Subcutaneous abdominal adipose tissue (tissue), 5 donors: ENCODE data around the gene USP7.
"Not testable (repeated sequence)": the region's sequence is repeated elsewhere in the genome, so short reads cannot be mapped to it uniquely, and the experiment has no call there.

Experiments used
- H3K27ac ChIP-seq: one replicate; pipeline ENCODE4 v1.7.0; 2013; ENCODE audit warnings: low read depth, mild to moderate bottlenecking, inconsistent platforms, low read length, moderate library complexity
- H3K27me3 ChIP-seq, 5 donors: one replicate each; pipeline ENCODE4 v1.7.0; 2013; ENCODE audit warnings: low read length in 5 of 5, inconsistent platforms in 1 of 5; ENCODE audit not compliant: control insufficient read depth in 5 of 5, insufficient read depth in 4 of 5
- H3K36me3 ChIP-seq, 5 donors: one replicate each; pipeline ENCODE4 v1.7.0; 2013; ENCODE audit warnings: low read length in 5 of 5; ENCODE audit not compliant: control insufficient read depth in 5 of 5, insufficient read depth in 5 of 5
- H3K4me1 ChIP-seq, 5 donors: one replicate each; pipeline ENCODE4 v1.7.0; 2013; ENCODE audit warnings: low read length in 5 of 5, mild to moderate bottlenecking in 3 of 5, moderate library complexity in 1 of 5; ENCODE audit not compliant: control insufficient read depth in 5 of 5, insufficient read depth in 5 of 5
- H3K4me3 ChIP-seq, 5 donors: one replicate each; pipeline ENCODE4 v1.7.0; 2013; ENCODE audit warnings: low read length in 5 of 5, low read depth in 1 of 5
- H3K9ac ChIP-seq, 5 donors: one replicate each; pipeline ENCODE4 v1.7.0; 2013; ENCODE audit warnings: low read length in 5 of 5, mild to moderate bottlenecking in 4 of 5, moderate library complexity in 3 of 5
- H3K9me3 ChIP-seq, 5 donors: one replicate each; pipeline ENCODE4 v1.7.0; 2013; ENCODE audit warnings: low read length in 5 of 5; ENCODE audit not compliant: control insufficient read depth in 5 of 5
- donor health status: healthy.
- donor health status: healthy.
- donor health status: healthy.
- donor health status: healthy.
- donor health status: healthy.

Gene USP7

DNA sequence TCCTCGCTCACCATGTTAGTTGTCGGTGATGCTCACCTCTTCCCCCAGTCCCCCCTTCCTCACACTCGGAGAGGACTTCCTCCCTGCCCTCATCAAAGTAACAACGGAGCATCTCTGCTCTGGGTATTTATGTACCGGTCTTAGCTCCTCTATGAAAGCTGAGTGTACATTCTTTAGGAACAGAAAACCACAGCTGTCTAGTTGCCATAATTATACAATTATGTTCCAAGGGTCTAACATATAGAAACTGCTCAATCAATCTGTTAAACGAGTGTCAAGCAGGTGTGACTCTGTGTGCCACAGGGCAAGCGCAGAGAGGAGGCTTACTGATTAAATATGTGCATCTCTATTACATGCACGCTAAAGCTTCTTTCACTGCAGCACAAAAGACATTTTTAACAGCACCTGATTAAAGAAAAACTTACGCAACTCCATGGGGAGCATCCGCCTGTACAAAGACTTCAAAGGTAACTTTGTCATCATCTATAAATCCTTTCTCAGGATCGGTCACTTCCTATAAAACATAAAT is 43.7 kb downstream of the USP7 start:
- H3K27ac ChIP-seq, result no peak overlapping the region
- H3K9me3 ChIP-seq, result no peaks in the 10 kb centered on the region

DNA sequence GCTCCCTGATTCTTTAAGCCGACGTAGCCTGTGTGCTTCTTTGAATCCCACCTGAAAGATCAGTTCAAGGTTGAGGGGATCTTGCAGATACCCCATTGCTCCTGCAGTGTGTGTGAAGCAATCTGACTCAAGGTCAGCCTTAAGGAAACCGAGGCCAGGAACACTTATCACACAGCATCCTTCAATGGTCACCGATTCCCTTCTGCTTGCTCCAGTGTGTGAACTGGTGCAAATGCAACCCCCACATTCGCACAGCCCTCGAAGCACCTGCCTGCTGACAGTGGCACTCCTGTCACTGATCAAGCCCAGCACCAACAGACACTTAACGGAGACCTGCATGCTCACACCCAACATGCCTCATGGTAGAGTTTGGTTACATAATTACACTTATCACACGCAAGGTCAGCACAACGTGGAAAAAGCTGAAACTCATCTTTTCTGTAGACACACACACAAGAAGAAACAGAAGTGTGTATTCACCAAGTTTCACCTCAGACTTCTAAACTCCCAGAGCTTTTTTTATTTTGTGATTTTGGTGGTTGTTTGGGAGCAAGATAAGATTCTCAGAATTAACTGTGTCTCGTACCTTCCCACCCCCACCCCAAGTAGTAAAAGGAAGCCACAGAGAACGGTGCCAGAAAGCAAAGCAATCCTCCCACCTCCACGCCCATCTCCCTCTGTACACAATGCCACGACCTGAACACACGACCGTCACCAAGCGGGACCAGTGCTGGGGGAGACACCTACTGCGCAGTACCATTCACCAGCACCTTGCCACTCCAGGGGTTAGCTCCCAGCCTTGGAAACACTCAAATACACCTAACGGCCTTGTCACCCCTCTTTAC is 44.4 kb downstream of the USP7 start:
- H3K4me1 ChIP-seq, result no peaks in the 10 kb centered on the region
- H3K27ac ChIP-seq, result no peak overlapping the region
- no peaks in the 10 kb centered on the region for H3K27me3 ChIP-seq
- no peak overlapping the region for H3K4me3 ChIP-seq
- peaks cover 34 to 84% (median 78%) of the 10 kb centered on the region in 5 donors for H3K36me3 ChIP-seq
- no peak overlapping the region for H3K9ac ChIP-seq
- H3K9me3 ChIP-seq, result no peaks in the 10 kb centered on the region

More for the DNA sequence above, 43.7 kb downstream of the USP7 start:
- no peaks in the 10 kb centered on the region for H3K27me3 ChIP-seq
- no peak overlapping the region for H3K9ac ChIP-seq
- peaks cover 0 to 5% (median 0%) of the 10 kb centered on the region in 5 donors for H3K4me1 ChIP-seq
- H3K36me3 ChIP-seq, result peaks cover 38 to 81% (median 71%) of the 10 kb centered on the region in 5 donors
- H3K4me3 ChIP-seq, result no peak overlapping the region

GRCh38 chr16:8917336-8917735 is 46.4 kb downstream of the USP7 start:
- not testable (repeated sequence) for H3K9me3 ChIP-seq, H3K27ac ChIP-seq, H3K27me3 ChIP-seq, H3K9ac ChIP-seq, H3K4me3 ChIP-seq, H3K4me1 ChIP-seq
- peaks cover 38 to 92% (median 83%) of the 10 kb centered on the region in 5 donors for H3K36me3 ChIP-seq

GRCh38 chr16:8916541-8917225 is 47.0 kb downstream of the USP7 start:
- H3K36me3 ChIP-seq, result peaks cover 38 to 91% (median 83%) of the 10 kb centered on the region in 5 donors

DNA sequence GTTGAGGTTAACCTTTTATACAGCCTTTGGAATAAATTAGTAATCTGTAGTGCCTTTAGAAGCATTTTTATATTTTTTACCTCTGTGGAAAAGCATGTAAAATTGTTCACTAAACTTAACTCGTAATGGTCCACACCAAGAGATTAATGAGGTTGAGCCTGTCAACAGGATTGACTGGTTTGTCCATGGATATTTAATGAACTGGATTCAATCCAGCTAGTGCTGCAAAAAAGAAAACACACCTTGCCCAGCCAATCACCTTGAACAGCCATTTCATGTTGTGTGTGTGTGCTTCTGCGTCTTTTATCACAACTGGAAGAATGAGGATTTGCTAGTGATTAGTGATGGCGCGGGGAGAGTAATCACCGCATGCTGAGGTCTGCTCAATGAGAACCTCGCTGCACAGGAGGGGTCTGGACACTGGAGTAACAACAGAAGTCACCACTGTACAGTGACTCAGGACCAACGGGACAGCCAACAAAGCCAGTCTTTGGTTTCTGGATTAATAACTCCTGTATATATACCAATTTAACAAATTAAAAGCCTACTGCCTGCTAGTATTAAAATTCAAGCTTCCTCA is 47.9 kb downstream of the USP7 start:
- no peak overlapping the region for H3K27ac ChIP-seq
- peaks cover 34 to 91% (median 83%) of the 10 kb centered on the region in 5 donors for H3K36me3 ChIP-seq
- no peak overlapping the region for H3K9ac ChIP-seq
- no peaks in the 10 kb centered on the region for H3K4me1 ChIP-seq
- no peak overlapping the region for H3K4me3 ChIP-seq
- no peaks in the 10 kb centered on the region for H3K9me3 ChIP-seq
- H3K27me3 ChIP-seq, result no peaks in the 10 kb centered on the region

More at GRCh38 chr16:8916541-8917225, 47.0 kb downstream of the USP7 start:
- Histone ChIP-seq H3K4me3 (no peak overlapping the region), H3K9me3 (no peaks in the 10 kb centered on the region), H3K4me1 (no peaks in the 10 kb centered on the region), H3K27ac (no peak overlapping the region), H3K27me3 (no peaks in the 10 kb centered on the region), H3K9ac (no peak overlapping the region)

DNA sequence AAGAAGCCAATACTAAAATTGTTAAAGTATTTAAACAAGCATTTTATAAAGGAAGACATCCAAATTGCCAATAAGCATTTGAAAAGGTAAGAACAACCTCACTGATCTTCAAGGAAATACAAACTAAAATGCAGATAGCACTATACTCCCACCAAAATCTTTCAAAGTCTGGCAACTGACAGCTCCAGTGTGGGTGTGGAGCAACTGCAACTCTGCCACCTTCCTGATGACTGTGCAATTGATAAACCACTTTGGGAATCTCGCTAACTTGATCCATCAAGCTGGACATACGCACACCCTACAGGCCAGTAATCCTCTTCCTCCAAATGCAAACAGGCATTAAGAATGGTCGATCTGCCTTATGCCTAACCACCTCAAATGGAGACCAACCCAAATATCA is 49.6 kb downstream of the USP7 start:
- H3K4me3 ChIP-seq, result no peak overlapping the region
- H3K36me3 ChIP-seq, result peaks cover 30 to 91% (median 81%) of the 10 kb centered on the region in 5 donors
- H3K9me3 ChIP-seq, result no peaks in the 10 kb centered on the region
- H3K9ac ChIP-seq, result no peak overlapping the region
- H3K4me1 ChIP-seq, result no peaks in the 10 kb centered on the region
- H3K27ac ChIP-seq, result no peak overlapping the region
- H3K27me3 ChIP-seq, result no peaks in the 10 kb centered on the region

DNA sequence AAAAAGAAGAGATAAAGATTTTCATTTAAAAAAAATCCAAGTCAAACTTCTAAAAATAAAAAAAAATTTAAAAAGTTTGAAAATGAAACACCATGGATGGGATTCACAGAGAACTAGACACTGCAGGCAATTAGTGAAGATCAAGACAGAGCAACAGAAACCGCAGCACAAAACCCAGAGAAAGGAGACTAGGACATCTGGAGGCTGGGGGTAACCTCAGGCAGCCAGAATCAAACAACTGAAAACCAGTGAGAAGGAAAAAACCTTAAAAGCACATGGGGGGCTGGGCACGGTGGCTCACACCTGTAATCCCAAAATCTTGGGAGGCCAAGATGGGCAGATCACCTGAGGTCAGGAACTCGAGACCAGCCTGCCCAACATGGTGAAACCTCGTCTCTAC is 50.9 kb downstream of the USP7 start:
- Histone ChIP-seq H3K4me3 (no peak overlapping the region), H3K27ac (no peak overlapping the region), H3K27me3 (no peaks in the 10 kb centered on the region), H3K36me3 (peaks cover 35 to 91% (median 82%) of the 10 kb centered on the region in 5 donors), H3K9ac (no peak overlapping the region), H3K4me1 (no peaks in the 10 kb centered on the region), H3K9me3 (no peaks in the 10 kb centered on the region)

GRCh38 chr16:8910811-8911210 is 52.9 kb downstream of the USP7 start:
- Histone ChIP-seq H3K4me1 (peaks cover 0 to 8% (median 0%) of the 10 kb centered on the region in 5 donors), H3K4me3 (no peak overlapping the region), H3K27me3 (no peaks in the 10 kb centered on the region), H3K36me3 (peaks cover 24 to 95% (median 83%) of the 10 kb centered on the region in 5 donors), H3K9ac (no peak overlapping the region), H3K27ac (no peak overlapping the region), H3K9me3 (no peaks in the 10 kb centered on the region)

GRCh38 chr16:8908810-8909468 is 54.8 kb downstream of the USP7 start:
- H3K9me3 ChIP-seq, result no peaks in the 10 kb centered on the region
- no peaks in the 10 kb centered on the region for H3K27me3 ChIP-seq
- peaks cover 0 to 8% (median 0%) of the 10 kb centered on the region in 5 donors for H3K4me1 ChIP-seq
- H3K36me3 ChIP-seq, result peaks cover 17 to 95% (median 82%) of the 10 kb centered on the region in 5 donors
- H3K9ac ChIP-seq, result no peak overlapping the region
- no peak overlapping the region for H3K4me3 ChIP-seq
- H3K27ac ChIP-seq, result no peak overlapping the region
